Neutrophil (primary cell): Measurements from ENCODE around the gene SLC35C1.
"Not testable (repeated sequence)": the region's sequence is repeated elsewhere in the genome, so short reads cannot be mapped to it uniquely, and the experiment has no call there.

ENCODE experiments used
- H3K27ac ChIP-seq: fragments of 200-600 bp; sonication (generic); 2 replicates; pipeline ENCODE4 v1.5.1; 2016; ENCODE audit warnings: mild to moderate bottlenecking, moderate library complexity
- H3K27me3 ChIP-seq: fragments of 200-600 bp; sonication (generic); 2 replicates; pipeline ENCODE4 v1.6.0; 2016; ENCODE audit warnings: mild to moderate bottlenecking
- H3K36me3 ChIP-seq: fragments of 200-600 bp; sonication (generic); 2 replicates; pipeline ENCODE4 v1.5.1; 2017
- H3K4me1 ChIP-seq, 2 experiments: fragments of 200-600 bp in 1 of 2; sonication (generic) in 1 of 2; 1 replicate in 1 of 2; 2 replicates in 1 of 2; pipeline versions ENCODE4 v1.5.1 to v1.6.1; 2013 to 2016; ENCODE audit warnings: low read depth in 1 of 2, low read length in 1 of 2, mild to moderate bottlenecking in 1 of 2, moderate library complexity in 1 of 2; ENCODE audit not compliant: control insufficient read depth in 1 of 2, insufficient read depth in 1 of 2
- H3K4me3 ChIP-seq, 2 experiments: fragments of 200-600 bp in 1 of 2; sonication (generic) in 1 of 2; 1 replicate in 1 of 2; 2 replicates in 1 of 2; pipeline ENCODE4 v1.5.1; 2013 to 2016; ENCODE audit warnings: low read depth in 1 of 2, low read length in 1 of 2, mild to moderate bottlenecking in 1 of 2, moderate library complexity in 1 of 2
- H3K9me3 ChIP-seq: fragments of 200-600 bp; sonication (generic); 2 replicates; pipeline ENCODE4 v1.5.1; 2016
- CTCF ChIP-seq: fragments of 200-600 bp; sonication (generic); IDR thresholded peaks from 2 replicates; pipeline ENCODE4 v1.5.1; 2016; ENCODE audit warnings: antibody characterized with exemption

SLC35C1 gene

GRCh38 chr11:45834298-45834756, 29.4 kb downstream of the SLC35C1 start:
- no peaks in the 10 kb centered on the region for H3K4me1 ChIP-seq
- no peak for TF ChIP-seq CTCF
- no peak overlapping the region for H3K4me3 ChIP-seq
- H3K9me3 ChIP-seq = no peaks in the 10 kb centered on the region
- H3K27me3 ChIP-seq = peaks cover 38% of the 10 kb centered on the region
- no peaks in the 10 kb centered on the region for H3K36me3 ChIP-seq
- no peak overlapping the region for H3K27ac ChIP-seq

GRCh38 chr11:45839204-45839603, 34.3 kb downstream of the SLC35C1 start:
- Histone ChIP-seq H3K27me3 (peaks cover 51% of the 10 kb centered on the region), H3K4me1 (peaks cover 4 to 7% of the 10 kb centered on the region in 2 experiments), H3K4me3 (no peak overlapping the region), H3K36me3 (no peaks in the 10 kb centered on the region), H3K27ac (no peak overlapping the region), H3K9me3 (no peaks in the 10 kb centered on the region)
- no peak for TF ChIP-seq CTCF

- H3K27me3 ChIP-seq = peaks cover 46% of the 10 kb centered on the region
- not testable (repeated sequence) for H3K9me3 ChIP-seq, H3K4me3 ChIP-seq, H3K27ac ChIP-seq, H3K36me3 ChIP-seq, H3K4me1 ChIP-seq
Measured at GRCh38 chr11:45840251-45840650, 35.3 kb downstream of the SLC35C1 start.

- H3K27me3 ChIP-seq = peaks cover 39% of the 10 kb centered on the region
- no peaks in the 10 kb centered on the region for H3K36me3 ChIP-seq
- no peak overlapping the region for H3K27ac ChIP-seq
- peak; percentile 95 for TF ChIP-seq CTCF
- H3K4me1 ChIP-seq = peaks cover 20 to 24% of the 10 kb centered on the region in 2 experiments
- peak overlapping the region; percentile 5 to 21 for H3K4me3 ChIP-seq
- H3K9me3 ChIP-seq = no peaks in the 10 kb centered on the region
Measured at GRCh38 chr11:45843158-45843924, 38.4 kb downstream of the SLC35C1 start.

- H3K27ac ChIP-seq = no peak overlapping the region
- no peak overlapping the region for H3K4me3 ChIP-seq
- no peaks in the 10 kb centered on the region for H3K36me3 ChIP-seq
Measured at GRCh38 chr11:45844822-45845578, 40.1 kb downstream of the SLC35C1 start.

More at GRCh38 chr11:45844822-45845578, 40.1 kb downstream of the SLC35C1 start:
- TF ChIP-seq CTCF = no peak
- no peaks in the 10 kb centered on the region for H3K9me3 ChIP-seq
- H3K4me1 ChIP-seq = peaks cover 23 to 29% of the 10 kb centered on the region in 2 experiments
- H3K27me3 ChIP-seq = peaks cover 39% of the 10 kb centered on the region
